ENCODE results near the gene SH3D19.

The SH3D19 gene, protein sequence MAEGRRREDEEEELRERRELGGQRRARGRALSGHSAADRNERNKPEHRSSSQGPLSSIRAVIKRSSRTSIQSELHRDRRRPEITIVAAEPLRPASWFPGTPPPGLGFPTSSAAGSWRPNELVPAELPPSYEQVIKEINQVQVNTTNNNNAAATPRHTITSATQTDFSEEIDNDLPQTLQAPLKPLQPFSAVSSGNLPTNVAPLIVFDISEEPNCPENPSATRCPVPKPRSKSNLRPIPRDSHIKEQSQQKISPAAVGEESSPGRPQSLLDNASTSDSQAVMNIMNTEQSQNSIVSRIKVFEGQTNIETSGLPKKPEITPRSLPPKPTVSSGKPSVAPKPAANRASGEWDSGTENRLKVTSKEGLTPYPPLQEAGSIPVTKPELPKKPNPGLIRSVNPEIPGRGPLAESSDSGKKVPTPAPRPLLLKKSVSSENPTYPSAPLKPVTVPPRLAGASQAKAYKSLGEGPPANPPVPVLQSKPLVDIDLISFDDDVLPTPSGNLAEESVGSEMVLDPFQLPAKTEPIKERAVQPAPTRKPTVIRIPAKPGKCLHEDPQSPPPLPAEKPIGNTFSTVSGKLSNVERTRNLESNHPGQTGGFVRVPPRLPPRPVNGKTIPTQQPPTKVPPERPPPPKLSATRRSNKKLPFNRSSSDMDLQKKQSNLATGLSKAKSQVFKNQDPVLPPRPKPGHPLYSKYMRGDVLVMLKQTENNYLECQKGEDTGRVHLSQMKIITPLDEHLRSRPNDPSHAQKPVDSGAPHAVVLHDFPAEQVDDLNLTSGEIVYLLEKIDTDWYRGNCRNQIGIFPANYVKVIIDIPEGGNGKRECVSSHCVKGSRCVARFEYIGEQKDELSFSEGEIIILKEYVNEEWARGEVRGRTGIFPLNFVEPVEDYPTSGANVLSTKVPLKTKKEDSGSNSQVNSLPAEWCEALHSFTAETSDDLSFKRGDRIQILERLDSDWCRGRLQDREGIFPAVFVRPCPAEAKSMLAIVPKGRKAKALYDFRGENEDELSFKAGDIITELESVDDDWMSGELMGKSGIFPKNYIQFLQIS

DNA sequence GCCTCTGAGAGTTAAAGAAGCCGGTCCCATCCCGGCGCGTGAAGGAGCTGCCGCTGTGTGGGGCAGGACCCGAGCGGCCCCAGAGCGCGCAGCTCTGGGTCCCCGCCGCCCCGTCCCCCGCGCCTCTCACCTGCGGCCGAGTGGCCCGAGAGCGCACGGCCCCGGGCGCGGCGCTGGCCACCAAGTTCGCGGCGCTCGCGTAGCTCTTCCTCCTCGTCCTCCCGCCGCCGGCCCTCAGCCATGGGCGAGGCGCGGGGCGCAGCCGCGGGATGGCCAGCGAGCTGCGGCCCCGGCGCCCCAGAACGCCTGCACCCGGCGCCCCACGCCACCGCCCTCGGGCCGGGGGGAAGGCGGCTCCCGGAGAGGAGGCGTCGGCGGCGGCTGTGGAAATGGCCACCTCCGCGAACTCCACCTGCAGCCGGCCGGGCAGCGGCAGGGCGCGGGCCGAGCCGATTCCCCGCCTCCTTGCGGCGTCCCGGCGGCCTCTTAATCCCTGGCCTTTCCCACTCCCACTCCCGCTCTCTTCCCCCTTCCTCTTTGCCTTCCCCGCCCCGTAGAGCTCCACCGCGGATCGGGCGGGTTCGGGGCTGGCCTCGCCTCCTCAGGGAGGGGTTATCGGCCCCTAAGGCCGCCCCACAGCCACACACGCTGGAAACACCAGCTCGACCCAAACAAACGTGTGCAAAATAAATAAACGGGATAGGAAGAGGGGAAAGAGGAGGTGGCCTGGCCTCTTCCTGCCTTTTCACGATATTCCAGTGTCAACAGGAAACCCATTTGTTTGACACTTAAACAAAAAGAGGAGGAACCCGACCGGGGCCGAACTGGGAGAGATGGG, at the start of gene SH3D19:
Gene SH3D19 (minus strand): TSS at position 495 of the 838 bp plus-strand sequence. CDS start 253 bp downstream, at position 242.
- peak in 49 of 58 donors; percentile 1 to 64 (median 27) for DNase-seq

DNA sequence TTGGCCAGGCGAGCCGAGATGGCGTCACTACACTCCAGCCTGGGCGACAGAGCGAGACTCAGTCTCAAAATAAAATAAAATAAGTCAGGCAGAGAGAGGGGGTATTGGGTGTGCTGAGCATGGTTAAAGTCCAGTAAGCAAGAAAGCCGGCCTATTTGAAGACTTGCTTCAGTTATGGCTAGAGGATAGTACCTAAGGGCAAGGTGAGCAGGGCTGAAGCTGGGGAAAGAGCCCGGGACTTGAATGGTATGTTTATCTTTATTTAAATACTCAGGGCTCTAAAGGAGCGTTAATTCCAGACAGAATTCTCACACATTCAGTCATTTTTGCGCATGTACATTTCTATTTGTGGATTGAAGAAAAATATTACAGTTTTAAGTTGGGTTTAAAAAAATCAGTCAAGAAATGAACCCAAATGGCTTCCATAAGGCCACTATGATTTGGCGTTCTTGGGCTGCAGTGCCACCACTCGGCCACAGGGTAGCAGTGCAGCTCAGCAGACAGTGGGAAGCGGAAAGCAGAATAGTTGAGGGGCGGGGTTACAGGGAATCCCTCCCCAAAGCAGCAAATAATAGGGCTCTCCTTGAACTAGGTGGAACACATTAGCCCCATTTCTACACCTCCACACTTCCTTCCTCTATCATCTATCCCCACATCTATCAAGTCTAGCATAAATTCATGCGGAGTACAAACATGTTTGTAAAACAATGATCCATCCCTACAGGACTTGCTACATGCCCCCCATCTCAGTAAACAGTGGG, 37.2 kb upstream of the SH3D19 start:
- DNase-seq, result peak in 55 of 58 donors; percentile 2 to 79 (median 47)

DNA sequence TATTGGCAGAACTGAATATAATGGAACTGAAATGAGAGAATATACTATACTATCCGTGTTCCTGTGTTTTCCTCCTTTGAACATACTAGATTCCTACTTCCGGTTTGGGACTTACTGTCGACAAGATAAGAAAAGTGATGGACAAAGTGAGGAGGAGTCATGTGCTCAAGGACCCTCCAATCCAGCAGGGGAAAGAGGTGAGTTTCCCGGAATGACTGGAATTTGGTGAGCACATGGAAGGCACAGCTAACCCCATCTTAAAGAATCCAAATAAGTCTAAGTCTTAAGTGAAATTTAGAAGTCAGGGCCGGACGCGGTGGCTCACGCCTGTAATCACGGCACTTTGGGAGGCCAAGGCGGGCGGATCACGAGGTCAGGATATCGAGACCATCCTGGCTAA, 36.6 kb upstream of the SH3D19 start:
- DNase-seq, result no peak

DNA sequence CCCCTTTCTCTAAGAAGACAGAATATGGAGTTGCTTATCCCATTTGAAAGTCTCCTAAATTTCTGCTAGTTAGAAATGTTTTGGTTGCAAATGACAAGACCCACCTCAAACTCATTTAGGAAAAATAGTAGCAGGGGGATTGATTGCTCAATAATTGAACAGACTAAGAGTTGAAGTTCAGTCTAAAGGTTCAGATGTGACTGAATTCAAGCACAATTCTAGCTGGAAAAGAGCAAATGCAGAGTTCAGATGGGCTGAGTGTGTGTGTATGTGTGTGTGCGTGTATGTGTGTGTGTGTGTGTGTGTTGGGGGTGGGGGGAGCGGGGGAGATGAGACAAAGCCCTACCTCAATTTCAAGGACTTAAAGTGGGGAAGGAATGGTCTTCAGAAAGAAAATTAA, 35.7 kb upstream of the SH3D19 start:
- no peak for DNase-seq

DNA sequence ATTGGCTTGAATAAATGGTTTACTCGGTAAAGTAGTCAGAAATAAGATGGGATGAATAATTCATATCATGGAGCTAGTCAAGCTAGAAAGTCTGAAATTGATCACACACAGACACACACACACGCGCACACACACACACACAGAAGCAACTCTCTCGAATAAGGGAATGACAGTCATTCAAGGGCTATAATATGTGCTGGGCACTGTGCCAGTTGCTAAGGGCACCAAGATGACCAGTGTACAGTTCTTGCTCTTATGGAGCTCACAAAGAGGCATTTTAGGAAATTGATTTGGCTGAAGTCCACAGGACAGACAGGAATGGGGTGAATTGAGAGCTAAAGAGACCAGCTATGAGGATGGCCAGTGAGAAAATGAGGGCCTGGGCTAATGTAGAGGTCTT, 34.2 kb upstream of the SH3D19 start:
- peak in 8 of 58 donors; percentile 2 to 70 (median 10) for DNase-seq

DNA sequence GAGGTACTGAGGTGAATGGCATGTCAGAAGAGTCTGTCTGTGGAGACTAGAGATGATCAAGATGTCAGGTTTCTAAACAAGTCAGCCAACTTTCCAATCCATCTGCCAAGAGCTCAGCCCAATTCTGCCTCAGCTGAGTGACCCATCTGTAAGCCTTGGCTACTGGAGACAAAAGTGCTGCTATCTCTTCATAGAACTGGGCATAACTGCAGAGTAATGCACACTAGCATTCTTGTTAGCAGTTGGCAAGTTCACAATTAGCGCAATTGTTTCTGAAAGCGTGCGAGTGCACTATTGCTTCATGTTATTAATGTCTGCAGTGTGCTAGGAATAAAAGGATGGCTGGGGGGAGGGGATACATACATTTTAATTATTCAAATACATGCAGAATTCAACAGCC, 32.9 kb upstream of the SH3D19 start:
- DNase-seq, result peak in 50 of 58 donors; percentile 2 to 93 (median 53)

DNA sequence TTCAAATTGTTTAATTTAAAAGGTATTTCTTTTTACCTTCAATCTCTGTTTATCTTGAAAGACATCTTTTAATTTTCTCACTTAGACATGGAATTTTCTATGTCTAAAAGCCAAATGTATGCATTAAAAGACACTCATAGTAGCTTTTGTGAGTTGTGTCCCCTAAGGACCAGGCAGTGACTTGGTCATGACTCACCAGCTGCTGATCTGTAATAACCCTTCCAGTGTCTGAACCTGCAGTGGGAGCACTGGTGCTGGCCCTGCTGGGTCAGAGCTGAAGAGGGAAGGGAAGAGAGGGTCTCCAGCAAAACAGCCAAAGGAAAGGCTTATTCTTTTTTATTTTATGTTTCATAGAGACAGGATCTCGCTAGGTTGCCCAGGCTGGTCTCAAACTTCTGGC, 31.1 kb upstream of the SH3D19 start:
- DNase-seq, result peak in 1 of 58 donors; percentile 5

DNA sequence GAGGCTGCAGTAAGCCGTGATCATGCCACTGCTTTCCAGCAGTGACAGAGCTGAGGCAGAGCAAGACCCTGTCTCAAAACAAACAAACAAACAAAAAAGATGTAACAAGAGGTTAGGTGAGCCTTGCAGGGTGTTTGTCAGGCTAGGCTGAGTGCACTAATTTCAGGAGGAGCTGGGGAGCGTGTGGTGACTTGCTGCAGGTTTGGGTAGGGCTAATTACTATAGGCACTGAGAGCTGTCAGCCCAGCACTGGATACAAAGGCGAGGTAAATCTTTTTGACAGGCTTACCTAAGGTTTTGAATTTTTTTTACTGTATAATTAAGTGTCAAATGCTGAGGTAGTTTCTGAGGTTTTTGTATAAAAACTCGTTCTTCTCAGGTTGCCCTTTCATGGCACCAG, 29.8 kb upstream of the SH3D19 start:
- DNase-seq, result no peak

DNA sequence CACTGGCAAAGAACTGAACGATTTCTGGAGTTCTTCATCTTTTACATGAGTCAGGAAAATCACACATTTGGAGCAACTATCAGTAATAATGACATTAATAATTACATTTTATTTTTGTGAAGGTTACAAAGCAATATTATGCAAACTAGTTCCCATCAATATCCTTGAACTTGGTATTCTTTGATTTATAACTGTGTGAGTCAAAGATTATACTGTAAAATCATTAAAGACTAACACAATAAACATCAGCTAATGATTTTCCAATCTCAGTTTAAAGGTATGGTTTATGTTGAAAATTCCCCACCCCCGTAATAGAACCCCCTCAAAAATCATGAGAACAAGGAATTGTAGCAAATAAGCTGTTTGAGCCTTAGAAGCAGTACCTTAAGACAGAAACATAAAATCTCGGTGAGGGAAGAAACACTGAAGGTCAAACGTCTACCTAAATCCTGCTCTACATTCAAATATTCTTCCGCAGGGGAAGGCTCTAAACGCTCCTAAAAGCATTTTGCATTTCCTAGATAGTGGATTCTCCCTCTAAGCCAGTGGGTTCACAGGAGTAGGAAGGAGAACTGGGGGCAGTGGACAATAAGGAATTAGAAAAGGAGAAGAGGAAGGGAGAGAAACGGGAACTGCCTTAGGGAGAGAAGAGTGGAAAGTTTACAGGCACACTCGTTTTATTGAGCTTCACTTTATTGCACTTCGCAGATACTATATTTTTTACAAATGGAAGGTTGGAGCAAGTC, 22.3 kb upstream of the SH3D19 start:
- no peak for DNase-seq

DNA sequence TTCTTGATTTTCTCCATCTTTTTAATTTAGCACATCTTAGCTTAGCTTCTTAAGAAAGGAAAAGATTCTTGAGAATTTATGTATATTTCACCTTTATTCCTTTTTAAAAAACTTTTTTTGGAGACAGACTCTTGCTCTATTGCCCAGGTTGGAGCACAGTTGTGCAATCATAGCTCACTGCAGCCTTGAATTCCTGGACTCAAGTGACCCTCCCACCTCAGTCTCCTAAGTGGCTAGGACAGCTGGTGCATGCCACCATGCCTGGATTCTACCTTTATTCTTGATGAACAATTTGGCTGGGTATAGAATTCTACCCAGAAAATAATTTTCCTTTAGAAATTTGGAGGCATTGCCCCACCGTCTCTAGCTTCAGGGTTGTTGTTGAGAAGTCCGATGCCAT, 19.5 kb upstream of the SH3D19 start:
- no peak for DNase-seq

DNA sequence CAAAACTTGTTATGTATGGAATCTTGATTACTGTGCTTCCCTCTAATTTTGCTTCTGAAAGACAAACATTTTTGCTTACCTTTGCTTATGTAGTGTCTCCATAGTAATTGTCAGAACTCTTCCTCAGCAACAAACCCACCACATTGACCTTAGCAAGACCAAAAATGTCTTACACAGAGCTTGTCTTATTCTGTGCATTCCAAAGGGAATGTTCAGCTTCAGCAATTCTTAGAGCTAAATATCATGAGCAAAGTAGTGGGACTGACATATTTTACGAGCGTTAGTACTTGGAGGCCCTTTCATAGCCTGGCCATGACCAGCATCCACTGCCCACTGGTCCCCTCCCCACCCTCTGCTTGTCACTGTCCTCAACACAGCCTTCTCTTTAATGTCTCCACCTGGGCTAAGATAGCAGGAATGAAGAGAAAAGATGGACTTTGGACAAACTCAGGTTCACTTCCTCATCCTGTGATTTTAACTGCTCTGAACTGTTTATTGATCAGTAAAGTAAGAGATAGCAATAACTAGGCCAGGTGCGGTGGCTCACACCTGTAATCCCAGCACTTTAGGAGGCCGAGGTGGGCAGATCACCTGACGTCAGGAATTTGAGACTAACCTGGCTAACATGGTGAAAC, 15.5 kb upstream of the SH3D19 start:
- DNase-seq, result no peak

DNA sequence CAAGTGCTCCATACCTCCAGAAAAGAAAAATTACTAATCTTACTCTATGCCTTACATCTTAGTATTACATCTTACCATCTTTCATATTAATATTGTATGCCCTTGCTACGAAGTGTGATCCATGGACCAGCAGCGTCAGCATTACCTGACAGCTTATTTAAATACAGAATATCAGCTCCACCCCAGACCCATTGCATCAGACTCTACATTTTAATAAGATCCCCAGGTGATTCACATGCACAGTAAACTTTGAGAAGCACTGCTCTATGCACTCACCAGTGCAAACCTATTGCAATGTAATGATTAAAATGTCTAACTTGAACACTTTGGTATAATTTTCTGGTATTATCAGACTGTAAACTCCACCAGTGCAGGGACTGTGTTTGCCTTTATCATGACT, 14.1 kb upstream of the SH3D19 start:
- no peak for DNase-seq

DNA sequence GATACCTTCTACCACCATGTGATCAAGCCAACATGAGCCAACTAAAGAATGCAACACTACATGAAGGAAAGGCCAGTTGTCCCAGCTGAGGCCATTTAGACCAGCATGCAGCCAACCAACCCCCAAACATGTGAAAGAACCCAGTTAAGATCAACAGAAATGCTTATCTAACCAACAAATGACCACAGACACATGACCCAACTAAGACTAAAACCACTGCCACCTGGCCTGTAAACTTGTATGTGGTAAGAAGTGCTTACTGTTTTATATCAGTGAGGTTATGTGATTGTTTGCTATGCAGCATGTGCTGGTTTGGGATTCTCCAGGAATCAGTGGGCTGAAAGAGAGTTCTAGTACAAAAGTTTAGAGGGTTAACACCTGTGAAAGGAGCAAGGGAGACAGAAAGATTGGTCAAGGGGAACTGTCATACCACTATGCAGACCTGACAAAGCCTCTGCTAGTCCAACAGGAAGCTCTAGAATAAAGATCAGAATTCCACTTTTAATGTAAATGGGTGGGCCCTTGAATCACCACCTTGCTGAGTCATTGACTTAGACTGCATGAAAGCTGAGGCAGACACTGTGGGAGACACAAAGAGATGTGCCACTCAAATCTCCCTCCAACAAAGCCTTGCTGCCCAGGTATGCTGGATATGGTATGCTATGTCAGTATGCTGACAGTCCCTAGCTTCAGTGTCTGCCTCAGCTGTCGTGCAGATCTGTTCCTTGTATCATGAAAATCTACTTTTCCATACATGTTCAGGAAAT, 6.1 kb upstream of the SH3D19 start:
- DNase-seq, result no peak

DNA sequence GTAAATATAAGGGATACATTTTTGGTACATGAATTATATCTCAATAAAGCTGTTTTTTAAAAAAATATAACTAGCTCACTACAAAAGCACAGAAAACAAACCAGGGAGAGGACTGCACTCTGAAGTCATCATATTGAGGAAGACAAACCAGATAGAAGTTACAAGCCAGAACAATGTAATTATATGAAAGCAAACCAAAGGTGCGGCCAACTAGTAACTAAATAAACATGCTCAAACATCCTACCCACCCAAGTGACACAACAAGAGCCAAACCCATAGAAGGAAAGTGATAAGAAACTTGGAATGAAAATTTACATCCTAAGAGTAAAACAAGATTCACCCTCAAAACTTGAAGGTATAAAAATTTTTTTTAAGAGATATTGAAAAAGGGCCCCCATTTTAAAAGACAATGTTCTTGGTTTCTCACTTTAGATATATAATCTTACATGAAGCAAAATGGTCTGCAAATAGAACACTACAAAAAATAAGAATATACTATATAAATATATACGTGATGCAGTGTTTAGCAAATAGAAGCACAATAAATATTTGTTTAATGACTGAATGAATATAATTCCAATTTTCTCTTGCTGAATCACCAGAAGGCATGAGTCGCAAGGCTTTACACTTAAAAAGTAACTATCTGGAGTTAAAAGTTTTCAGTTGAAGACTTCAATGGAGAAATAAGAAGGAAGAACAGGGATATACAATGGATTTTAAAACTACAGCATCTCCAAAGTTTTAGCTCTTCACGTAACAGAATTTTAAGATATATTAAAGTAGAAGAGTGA, 4.0 kb upstream of the SH3D19 start:
- DNase-seq, result no peak

DNA sequence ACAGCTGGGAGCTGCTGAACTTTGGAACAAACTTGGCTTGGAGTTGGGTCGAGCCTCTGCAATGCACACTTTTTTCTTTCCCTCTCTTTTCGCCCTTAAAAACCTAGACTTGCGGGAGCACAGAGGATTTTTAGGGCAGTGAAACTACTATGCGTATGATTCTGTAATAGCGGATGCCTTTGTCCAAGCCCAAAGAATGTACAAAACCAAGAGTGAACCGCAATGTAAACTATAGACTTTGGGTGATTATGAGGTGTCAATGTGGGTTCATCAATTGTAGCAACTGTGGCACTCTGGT, 493 bp upstream of the SH3D19 start:
- no peak for DNase-seq

DNA sequence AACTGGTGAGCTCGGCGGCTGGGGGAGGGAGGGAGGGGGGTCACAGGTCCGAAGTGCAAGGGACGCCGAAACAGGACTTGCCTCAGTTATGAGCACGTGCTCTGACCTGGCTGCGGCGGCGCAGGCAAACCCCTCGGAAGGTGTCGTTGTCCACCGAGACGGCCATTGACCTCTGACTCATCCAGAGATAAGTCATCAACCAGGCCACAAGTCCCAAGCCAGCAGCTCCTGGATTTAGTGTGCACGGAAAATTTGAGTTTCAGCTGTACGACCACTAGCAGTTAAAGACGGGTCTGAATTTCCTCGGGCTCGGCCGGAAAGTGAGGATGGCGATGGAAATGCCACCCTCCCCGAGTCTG, 674 bp downstream of the SH3D19 start:
- peak in 37 of 58 donors; percentile 2 to 65 (median 26) for DNase-seq

DNA sequence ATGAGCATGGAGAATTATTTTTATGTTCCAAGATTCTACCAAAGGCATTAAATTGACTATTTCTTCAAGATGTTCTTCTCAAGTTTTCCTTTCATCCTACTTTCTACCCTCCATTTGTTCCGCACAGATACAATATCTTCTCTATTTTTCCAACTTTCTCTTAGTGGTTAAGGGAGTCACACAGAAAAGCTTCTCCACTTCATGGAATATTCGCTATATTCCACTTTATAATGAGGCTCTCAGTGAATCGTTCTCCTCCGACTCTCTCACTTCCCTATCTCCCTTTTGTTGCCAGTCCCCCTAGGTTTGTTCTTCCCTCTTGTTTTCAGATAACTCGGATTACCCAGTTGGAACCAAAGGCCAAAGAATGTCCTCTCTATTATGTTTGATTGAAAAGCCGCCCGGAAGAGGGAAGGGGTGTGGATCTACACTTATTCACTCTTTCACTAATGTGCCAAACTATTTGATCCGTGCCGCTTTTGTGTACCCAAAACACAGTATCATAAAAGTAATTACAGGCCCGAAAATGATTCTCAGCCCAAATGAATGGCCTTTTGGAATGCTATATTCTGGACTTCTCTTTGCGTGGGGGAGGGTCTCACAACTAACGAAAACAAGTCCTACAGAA, 1.2 kb downstream of the SH3D19 start:
- peak in 5 of 58 donors; percentile 16 to 46 (median 24) for DNase-seq
